Measurements from ENCODE around the gene PALM2AKAP2.
"Not testable (repeated sequence)": the region's sequence is repeated elsewhere in the genome, so short reads cannot be mapped to it uniquely, and the experiment has no call there.

PALM2AKAP2 gene

GRCh38 chr9:109811876-109812275 is 31.9 kb downstream of the PALM2AKAP2 start:
- no peak for DNase-seq

- DNase-seq = no peak
Measured at GRCh38 chr9:109812331-109812730, 32.3 kb downstream of the PALM2AKAP2 start.

- no peak for DNase-seq
Measured at GRCh38 chr9:109812818-109813281, 32.9 kb downstream of the PALM2AKAP2 start.

GRCh38 chr9:109813303-109813702 is 33.3 kb downstream of the PALM2AKAP2 start:
- no peak for DNase-seq

- DNase-seq = no peak
Measured at GRCh38 chr9:109813829-109814228, 33.8 kb downstream of the PALM2AKAP2 start.

- no peak for DNase-seq
Measured at GRCh38 chr9:109815366-109815947, 35.5 kb downstream of the PALM2AKAP2 start.

DNA sequence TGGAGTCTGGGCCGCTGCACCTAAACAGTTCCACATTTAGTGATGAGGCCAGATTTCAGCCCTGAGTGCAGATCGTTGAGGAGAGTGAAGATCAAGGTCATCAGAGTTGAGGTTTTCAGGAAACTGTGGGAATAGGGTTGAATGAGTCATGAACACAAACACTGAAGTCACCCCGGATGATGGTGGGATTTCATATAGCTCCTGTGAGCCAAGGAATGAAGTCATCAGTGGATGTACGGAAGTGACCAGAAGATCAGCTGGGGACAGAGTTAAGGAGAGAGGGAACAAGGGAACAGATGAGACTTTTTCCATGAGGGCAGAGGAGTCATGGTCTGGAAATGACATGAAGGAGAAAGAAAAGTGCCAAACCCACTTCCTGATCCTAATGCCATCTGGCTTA is 36.5 kb downstream of the PALM2AKAP2 start:
- DNase-seq = no peak

DNA sequence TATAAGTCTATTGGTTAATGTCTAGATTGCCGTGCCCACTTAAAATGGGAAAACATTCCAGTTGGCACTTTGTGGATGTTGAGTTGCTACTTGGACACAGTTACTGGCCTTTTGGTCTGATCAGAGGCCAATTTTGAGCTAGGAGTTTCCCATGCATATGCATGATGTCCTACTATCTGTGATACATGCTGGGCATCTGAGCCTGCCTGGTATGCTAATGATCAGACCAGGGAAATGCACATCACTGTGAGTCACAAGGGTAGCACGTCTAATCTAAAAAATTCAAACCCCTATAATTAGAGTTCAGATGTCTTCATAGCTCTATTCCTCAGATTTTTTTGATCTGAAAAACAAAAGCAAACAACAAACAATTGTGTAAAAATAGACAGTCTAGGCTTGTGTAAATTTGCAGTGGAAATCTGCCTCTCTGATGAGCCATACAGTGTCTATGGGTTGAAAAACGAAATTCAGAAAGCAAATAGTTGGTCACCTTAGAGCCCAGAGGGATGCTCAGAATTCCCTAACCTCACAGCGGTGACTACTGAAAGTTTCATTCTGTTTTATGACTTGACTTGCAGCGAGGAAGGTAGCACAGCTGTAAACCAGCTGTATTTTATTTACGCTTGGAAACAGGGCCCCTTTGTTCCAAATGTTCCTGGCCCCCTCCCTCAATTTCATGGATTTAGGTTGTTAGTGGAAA is 37.3 kb downstream of the PALM2AKAP2 start:
- no peak for DNase-seq

DNA sequence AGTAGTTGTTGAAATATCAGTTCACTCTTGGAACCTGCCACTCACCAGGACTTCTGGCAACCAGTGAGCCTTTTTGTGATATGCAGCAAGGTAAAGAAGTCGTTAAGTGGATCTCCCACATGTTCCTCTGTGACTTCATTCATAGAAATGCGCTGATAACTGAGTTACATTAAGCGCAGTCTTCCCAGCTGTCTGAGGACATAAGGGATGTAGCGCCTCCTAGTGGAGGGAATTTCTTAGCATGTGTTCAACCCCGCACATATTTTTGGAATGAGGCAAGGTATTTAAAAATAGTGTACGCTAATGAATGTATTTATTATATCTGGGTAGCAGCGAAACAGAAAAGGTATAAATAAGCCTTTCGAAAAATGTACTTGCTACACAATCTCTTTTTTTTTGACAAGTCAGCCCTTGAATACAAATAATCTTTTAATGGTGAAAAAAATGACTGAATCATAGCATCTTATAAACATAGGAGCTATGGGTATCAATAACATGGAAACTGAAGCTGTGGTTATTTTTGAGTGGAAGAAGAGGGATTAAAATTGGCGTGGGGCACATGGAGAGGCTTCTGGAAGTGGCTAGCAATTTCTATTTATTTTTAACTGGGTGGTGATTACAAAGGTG is 38.0 kb downstream of the PALM2AKAP2 start:
- peak in 1 of 2 donors; percentile 15 for DNase-seq

DNA sequence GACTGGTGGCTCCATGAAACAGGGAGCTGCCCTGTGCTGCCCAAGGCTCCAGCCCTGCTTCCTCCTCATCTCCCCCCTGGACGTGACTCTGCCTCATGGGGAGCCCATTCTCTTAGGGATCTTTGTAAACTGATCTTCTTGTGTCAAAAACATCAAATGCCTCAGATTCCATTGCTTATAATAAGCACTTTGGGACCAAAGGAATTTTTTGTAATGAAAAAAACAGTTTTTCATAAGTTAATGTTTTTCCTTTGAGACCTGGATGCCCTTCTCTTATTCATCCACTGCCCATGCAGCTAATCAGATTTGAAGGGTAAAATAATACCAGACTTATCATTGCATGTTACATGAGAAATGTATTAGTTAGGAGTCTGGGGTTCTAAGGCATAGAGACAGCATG is 41.7 kb downstream of the PALM2AKAP2 start:
- DNase-seq = no peak

GRCh38 chr9:109825383-109825782 is 45.4 kb downstream of the PALM2AKAP2 start:
- DNase-seq = not testable (repeated sequence)

DNA sequence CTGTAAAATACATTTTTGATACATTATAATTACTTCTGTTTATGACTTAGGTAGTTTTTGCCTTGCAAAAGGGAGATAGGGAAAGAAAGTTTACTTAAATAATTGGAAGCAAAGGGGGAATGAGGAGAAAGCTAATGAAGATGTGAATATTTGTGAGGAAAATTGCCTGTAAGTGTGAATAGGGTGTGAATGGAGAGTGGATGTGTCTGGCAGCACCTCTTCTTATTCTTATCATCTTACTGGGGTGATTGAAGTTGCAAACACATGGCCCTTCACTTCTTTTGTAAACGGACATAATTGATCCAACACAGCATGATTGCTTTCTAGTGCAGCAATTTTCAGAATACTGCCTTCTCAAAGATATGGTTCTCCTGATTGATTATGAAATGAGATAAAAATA is 46.6 kb downstream of the PALM2AKAP2 start:
- no peak for DNase-seq

DNA sequence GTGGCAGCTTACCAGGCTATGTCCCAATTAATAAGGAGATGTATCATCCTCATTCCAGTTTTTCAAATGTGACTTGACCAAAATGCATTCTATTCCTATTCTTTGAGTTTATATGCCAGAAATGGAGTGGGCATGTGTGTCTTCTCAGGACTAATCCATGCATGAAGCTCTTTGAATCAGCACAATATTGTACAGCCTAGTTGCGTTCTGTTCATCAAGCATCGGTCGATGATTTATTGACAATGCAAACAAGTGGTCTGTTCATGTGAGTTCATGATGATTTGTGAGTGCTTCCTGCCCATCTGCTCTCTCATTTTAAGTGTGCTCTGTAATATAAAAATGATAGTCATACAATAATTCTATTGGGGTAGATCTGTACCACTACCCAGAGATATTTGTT is 48.3 kb downstream of the PALM2AKAP2 start:
- DNase-seq = no peak

All from CD4-positive, alpha-beta T cell treated with Interleukin-4 for 1 hour (primary cell).